ENCODE results near the gene THSD8.

The THSD8 gene

GRCh38 chr19:12778017-12778904 is 23.6 kb upstream of the THSD8 start:
- in situ Hi-C loops (cut with HindIII; ENCODE audit: low pct_ligation_motif_present, low pct_unique_long_range_greater_than_20kb, low sequenced_read_pairs): no loop called here
- peak; percentile 57 for DNase-seq

- in situ Hi-C loops (cut with HindIII; ENCODE audit: low pct_ligation_motif_present, low pct_unique_long_range_greater_than_20kb, low sequenced_read_pairs): no loop called here
- no peak for DNase-seq
These were observed 23.0 kb upstream of the THSD8 start for GRCh38 chr19:12778905-12779161.

- no peak for DNase-seq
- in situ Hi-C loops (cut with HindIII; ENCODE audit: low pct_ligation_motif_present, low pct_unique_long_range_greater_than_20kb, low sequenced_read_pairs): no loop called here
These were observed 22.5 kb upstream of the THSD8 start for GRCh38 chr19:12779162-12779993.

GRCh38 chr19:12782174-12782423 is 19.8 kb upstream of the THSD8 start:
- in situ Hi-C loops (cut with HindIII; ENCODE audit: low pct_ligation_motif_present, low pct_unique_long_range_greater_than_20kb, low sequenced_read_pairs): no loop called here
- DNase-seq: no peak

- in situ Hi-C loops (cut with HindIII; ENCODE audit: low pct_ligation_motif_present, low pct_unique_long_range_greater_than_20kb, low sequenced_read_pairs): no loop called here
- peak; percentile 52 for DNase-seq
These were observed 19.2 kb upstream of the THSD8 start for GRCh38 chr19:12782424-12783290.

GRCh38 chr19:12783291-12783848 is 18.5 kb upstream of the THSD8 start:
- no peak for DNase-seq
- in situ Hi-C loops (cut with HindIII; ENCODE audit: low pct_ligation_motif_present, low pct_unique_long_range_greater_than_20kb, low sequenced_read_pairs): no loop called here

GRCh38 chr19:12783849-12784393 is 17.9 kb upstream of the THSD8 start:
- no peak for DNase-seq
- in situ Hi-C loops (cut with HindIII; ENCODE audit: low pct_ligation_motif_present, low pct_unique_long_range_greater_than_20kb, low sequenced_read_pairs): no loop called here

GRCh38 chr19:12784394-12784870 is 17.4 kb upstream of the THSD8 start:
- in situ Hi-C loops (cut with HindIII; ENCODE audit: low pct_ligation_motif_present, low pct_unique_long_range_greater_than_20kb, low sequenced_read_pairs): no loop called here
- DNase-seq: no peak

GRCh38 chr19:12784871-12785430 is 16.9 kb upstream of the THSD8 start:
- DNase-seq: no peak
- in situ Hi-C loops (cut with HindIII; ENCODE audit: low pct_ligation_motif_present, low pct_unique_long_range_greater_than_20kb, low sequenced_read_pairs): no loop called here

- in situ Hi-C loops (cut with HindIII; ENCODE audit: low pct_ligation_motif_present, low pct_unique_long_range_greater_than_20kb, low sequenced_read_pairs): no loop called here
- no peak for DNase-seq
These were observed 16.3 kb upstream of the THSD8 start for GRCh38 chr19:12785431-12786031.

- in situ Hi-C loops (cut with HindIII; ENCODE audit: low pct_ligation_motif_present, low pct_unique_long_range_greater_than_20kb, low sequenced_read_pairs): no loop called here
These were observed 15.6 kb upstream of the THSD8 start for GRCh38 chr19:12786141-12786870.

GRCh38 chr19:12786952-12787351 is 14.9 kb upstream of the THSD8 start:
- in situ Hi-C loops (cut with HindIII; ENCODE audit: low pct_ligation_motif_present, low pct_unique_long_range_greater_than_20kb, low sequenced_read_pairs): no loop called here
- DNase-seq: no peak

More at GRCh38 chr19:12786141-12786870, 15.6 kb upstream of the THSD8 start:
- no peak for DNase-seq

- in situ Hi-C loops (cut with HindIII; ENCODE audit: low pct_ligation_motif_present, low pct_unique_long_range_greater_than_20kb, low sequenced_read_pairs): no loop called here
- no peak for DNase-seq
These were observed 14.4 kb upstream of the THSD8 start for GRCh38 chr19:12787458-12787857.

- DNase-seq: no peak
- in situ Hi-C loops (cut with HindIII; ENCODE audit: low pct_ligation_motif_present, low pct_unique_long_range_greater_than_20kb, low sequenced_read_pairs): no loop called here
These were observed 13.7 kb upstream of the THSD8 start for GRCh38 chr19:12788042-12788681.

GRCh38 chr19:12788682-12789097 is 13.2 kb upstream of the THSD8 start:
- peak; percentile 51 for DNase-seq
- in situ Hi-C loops (cut with HindIII; ENCODE audit: low pct_ligation_motif_present, low pct_unique_long_range_greater_than_20kb, low sequenced_read_pairs): no loop called here

- in situ Hi-C loops (cut with HindIII; ENCODE audit: low pct_ligation_motif_present, low pct_unique_long_range_greater_than_20kb, low sequenced_read_pairs): no loop called here
These were observed 12.6 kb upstream of the THSD8 start for GRCh38 chr19:12789098-12789903.

More at GRCh38 chr19:12789098-12789903, 12.6 kb upstream of the THSD8 start:
- DNase-seq: no peak
